HEK293T (cell line): ENCODE data around the gene MAP2K5.

ENCODE experiments used
- ARNT ChIP-seq: fragments of 450-650 bp; IDR thresholded peaks from 2 replicates; pipeline ENCODE4 v1.6.1; 2017; ENCODE audit warnings: mild to moderate bottlenecking
- ELF4 ChIP-seq: fragments of 450-650 bp; IDR thresholded peaks from 2 replicates; pipeline ENCODE4 v1.6.1; 2017; ENCODE audit warnings: antibody characterized with exemption
- FOXM1 ChIP-seq: fragments of 450-650 bp; IDR thresholded peaks from 2 replicates; pipeline ENCODE4 v1.6.1; 2017; ENCODE audit warnings: mild to moderate bottlenecking, borderline replicate concordance
- HDGF ChIP-seq: fragments of 450-650 bp; IDR thresholded peaks from 2 replicates; pipeline ENCODE4 v1.6.1; 2017; ENCODE audit warnings: antibody characterized with exemption, borderline replicate concordance
- LEF1 ChIP-seq: fragments of 450-650 bp; IDR thresholded peaks from 2 replicates; pipeline ENCODE4 v1.6.1; 2017; ENCODE audit warnings: mild to moderate bottlenecking, borderline replicate concordance
- SUZ12 ChIP-seq: fragments of 450-650 bp; IDR thresholded peaks from 2 replicates; pipeline ENCODE4 v1.6.1; 2016; ENCODE audit warnings: mild to moderate bottlenecking
- TARDBP ChIP-seq: fragments of 450-650 bp; IDR thresholded peaks from 2 replicates; pipeline ENCODE4 v1.6.1; 2016
- ZNF384 ChIP-seq: fragments of 450-650 bp; IDR thresholded peaks from 2 replicates; pipeline ENCODE4 v1.6.1; 2016

GRCh38 chr15:67792250-67792942 lies 249.9 kb downstream of the MAP2K5 start:
- TF ChIP-seq ZNF384 (no peak), FOXM1 (no peak), TARDBP (no peak), HDGF (no peak), LEF1 (peak; percentile 88; the same call in 1 of the 2 replicates), ARNT (peak; percentile 63; the same call in 1 of the 2 replicates), ELF4 (no peak), SUZ12 (no peak)
